Epithelial cell of esophagus (primary cell): ENCODE measurements around the gene RTP2.

Experiments used
- DNase-seq: peaks from one replicate; pipeline ENCODE4 v3.0.0; 2010; ENCODE audit warnings: low read depth
- H3K4me3 ChIP-seq: 2 replicates; pipeline ENCODE4 v1.5.1; 2011; ENCODE audit warnings: mild to moderate bottlenecking, low read length, control low read depth
- CTCF ChIP-seq: IDR thresholded peaks from 2 replicates; pipeline ENCODE4 v1.5.1; 2011; ENCODE audit warnings: low read depth, mild to moderate bottlenecking, low read length, control low read depth, inconsistent platforms; ENCODE audit not compliant: insufficient read depth; ENCODE audit errors: missing control alignments

Gene RTP2

GRCh38 chr3:187737368-187738070 lies 35.2 kb upstream of the RTP2 start:
- peak; percentile 11 for TF ChIP-seq CTCF
- peak overlapping the region; percentile 69 for H3K4me3 ChIP-seq
- DNase-seq: peak; percentile 84

GRCh38 chr3:187737006-187737367 lies 34.6 kb upstream of the RTP2 start:
- peak overlapping the region; percentile 69 for H3K4me3 ChIP-seq
- no peak for DNase-seq
- no peak for TF ChIP-seq CTCF

- no peak overlapping the region for H3K4me3 ChIP-seq
- DNase-seq: peak; percentile 60
- no peak for TF ChIP-seq CTCF
These were observed 34.1 kb upstream of the RTP2 start for GRCh38 chr3:187736418-187736871.

- TF ChIP-seq CTCF: no peak
- no peak for DNase-seq
- no peak overlapping the region for H3K4me3 ChIP-seq
These were observed 33.5 kb upstream of the RTP2 start for GRCh38 chr3:187735837-187736236.

- DNase-seq: no peak
- H3K4me3 ChIP-seq: no peak overlapping the region
- no peak for TF ChIP-seq CTCF
These were observed 33.0 kb upstream of the RTP2 start for GRCh38 chr3:187735383-187735782.

- H3K4me3 ChIP-seq: no peak overlapping the region
- no peak for DNase-seq
- TF ChIP-seq CTCF: no peak
These were observed 32.5 kb upstream of the RTP2 start for GRCh38 chr3:187734841-187735240.

GRCh38 chr3:187733371-187733770 lies 31.0 kb upstream of the RTP2 start:
- H3K4me3 ChIP-seq: no peak overlapping the region
- DNase-seq: no peak
- TF ChIP-seq CTCF: no peak
